GM06990 (cell line): Measurements from ENCODE around the gene CARMIL1.

ENCODE experiments used
- DNase-seq: peaks from one replicate; pipeline ENCODE4 v3.0.0-alpha.2; 2011; ENCODE audit not compliant: insufficient read length; ENCODE audit errors: extremely low read depth
- H3K27me3 ChIP-seq: replicated peaks from 2 replicates; pipeline ENCODE4 v1.6.0; 2011; ENCODE audit warnings: low read length; ENCODE audit not compliant: control insufficient read depth, insufficient read depth
- H3K36me3 ChIP-seq: 2 replicates; pipeline ENCODE4 v1.5.1; 2011; ENCODE audit warnings: low read length; ENCODE audit not compliant: control insufficient read depth, insufficient read depth
- H3K4me3 ChIP-seq: replicated peaks from 2 replicates; pipeline ENCODE4 v1.5.1; 2011; ENCODE audit warnings: low read depth, mild to moderate bottlenecking, control low read depth, low read length
- TF ChIP-seq, protein P1 (sequence below): IDR thresholded peaks from 2 replicates; pipeline ENCODE4 v1.5.1; 2011; ENCODE audit warnings: low read length, control low read depth, mild to moderate bottlenecking, inconsistent platforms; ENCODE audit not compliant: insufficient read depth, poor library complexity, severe bottlenecking

Gene CARMIL1

DNA sequence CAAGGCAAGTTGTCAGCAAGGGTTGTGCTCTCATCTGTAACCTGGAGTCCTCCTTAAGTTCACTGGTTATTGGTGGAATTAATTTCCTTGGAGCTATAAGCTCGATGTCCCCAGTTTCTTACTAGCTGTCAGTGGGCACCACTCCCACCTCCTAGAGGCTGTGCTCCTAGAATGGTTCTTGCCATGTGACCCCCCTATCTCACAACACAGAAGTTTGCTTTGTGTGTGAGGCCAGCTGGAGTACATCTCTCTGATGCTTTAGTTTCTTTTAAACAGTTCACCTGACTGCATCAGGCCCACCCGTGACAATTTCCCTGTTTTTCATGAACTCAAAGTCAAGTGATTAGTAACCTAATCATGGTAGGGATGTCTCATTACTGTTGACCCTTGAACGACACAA lies 193.7 kb downstream of the CARMIL1 start:
- no peak overlapping the region for H3K4me3 ChIP-seq
- TF ChIP-seq, protein P1, sequence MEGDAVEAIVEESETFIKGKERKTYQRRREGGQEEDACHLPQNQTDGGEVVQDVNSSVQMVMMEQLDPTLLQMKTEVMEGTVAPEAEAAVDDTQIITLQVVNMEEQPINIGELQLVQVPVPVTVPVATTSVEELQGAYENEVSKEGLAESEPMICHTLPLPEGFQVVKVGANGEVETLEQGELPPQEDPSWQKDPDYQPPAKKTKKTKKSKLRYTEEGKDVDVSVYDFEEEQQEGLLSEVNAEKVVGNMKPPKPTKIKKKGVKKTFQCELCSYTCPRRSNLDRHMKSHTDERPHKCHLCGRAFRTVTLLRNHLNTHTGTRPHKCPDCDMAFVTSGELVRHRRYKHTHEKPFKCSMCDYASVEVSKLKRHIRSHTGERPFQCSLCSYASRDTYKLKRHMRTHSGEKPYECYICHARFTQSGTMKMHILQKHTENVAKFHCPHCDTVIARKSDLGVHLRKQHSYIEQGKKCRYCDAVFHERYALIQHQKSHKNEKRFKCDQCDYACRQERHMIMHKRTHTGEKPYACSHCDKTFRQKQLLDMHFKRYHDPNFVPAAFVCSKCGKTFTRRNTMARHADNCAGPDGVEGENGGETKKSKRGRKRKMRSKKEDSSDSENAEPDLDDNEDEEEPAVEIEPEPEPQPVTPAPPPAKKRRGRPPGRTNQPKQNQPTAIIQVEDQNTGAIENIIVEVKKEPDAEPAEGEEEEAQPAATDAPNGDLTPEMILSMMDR: no peak
- no peaks in the 10 kb centered on the region for H3K27me3 ChIP-seq

DNA sequence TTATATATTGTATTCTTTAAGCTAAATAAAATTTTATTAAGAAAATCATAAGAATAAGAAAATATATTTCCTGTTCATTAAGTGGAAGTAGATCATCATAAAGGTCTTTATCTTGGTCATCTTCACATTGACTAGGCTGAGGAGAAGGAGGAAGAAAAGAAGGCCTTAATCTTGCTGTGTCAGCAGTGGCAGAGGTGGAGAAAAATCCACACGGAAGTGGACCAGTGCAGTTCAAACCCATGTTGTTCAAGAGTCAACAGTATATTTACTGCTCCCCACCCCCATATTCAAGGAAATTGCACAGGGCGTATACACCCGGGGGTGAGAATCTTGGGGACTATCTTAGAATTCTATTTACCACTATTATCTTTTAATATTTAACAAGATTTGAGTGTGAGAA lies 194.3 kb downstream of the CARMIL1 start:
- TF ChIP-seq, protein P1: no peak
- H3K36me3 ChIP-seq: no peaks in the 10 kb centered on the region
- DNase-seq: no peak
- H3K27me3 ChIP-seq: no peaks in the 10 kb centered on the region
- no peak overlapping the region for H3K4me3 ChIP-seq

More for the DNA sequence above, 193.7 kb downstream of the CARMIL1 start:
- H3K36me3 ChIP-seq: no peaks in the 10 kb centered on the region
- no peak for DNase-seq

DNA sequence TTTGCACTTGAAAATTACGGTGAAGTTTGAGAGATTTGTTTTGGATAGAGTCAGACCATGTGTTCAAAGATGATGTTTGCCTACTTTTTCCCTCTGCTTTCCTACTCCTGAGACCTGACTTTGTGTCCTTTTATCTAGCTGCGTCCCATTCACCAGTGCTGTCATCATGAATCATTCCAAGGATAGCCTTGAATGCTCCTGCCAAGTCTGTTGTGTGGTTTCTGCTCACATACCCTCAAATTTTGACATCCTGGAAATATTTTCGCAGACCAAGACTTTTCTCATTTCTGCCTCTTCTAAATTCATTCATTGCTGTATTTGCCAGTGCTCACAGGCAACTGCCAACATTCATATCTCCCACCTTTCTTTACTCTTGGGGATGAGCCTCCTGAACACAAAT lies 197.0 kb downstream of the CARMIL1 start:
- TF ChIP-seq, protein P1: no peak
- no peak for DNase-seq
- Histone ChIP-seq H3K4me3 (no peak overlapping the region), H3K27me3 (no peaks in the 10 kb centered on the region), H3K36me3 (no peaks in the 10 kb centered on the region)

DNA sequence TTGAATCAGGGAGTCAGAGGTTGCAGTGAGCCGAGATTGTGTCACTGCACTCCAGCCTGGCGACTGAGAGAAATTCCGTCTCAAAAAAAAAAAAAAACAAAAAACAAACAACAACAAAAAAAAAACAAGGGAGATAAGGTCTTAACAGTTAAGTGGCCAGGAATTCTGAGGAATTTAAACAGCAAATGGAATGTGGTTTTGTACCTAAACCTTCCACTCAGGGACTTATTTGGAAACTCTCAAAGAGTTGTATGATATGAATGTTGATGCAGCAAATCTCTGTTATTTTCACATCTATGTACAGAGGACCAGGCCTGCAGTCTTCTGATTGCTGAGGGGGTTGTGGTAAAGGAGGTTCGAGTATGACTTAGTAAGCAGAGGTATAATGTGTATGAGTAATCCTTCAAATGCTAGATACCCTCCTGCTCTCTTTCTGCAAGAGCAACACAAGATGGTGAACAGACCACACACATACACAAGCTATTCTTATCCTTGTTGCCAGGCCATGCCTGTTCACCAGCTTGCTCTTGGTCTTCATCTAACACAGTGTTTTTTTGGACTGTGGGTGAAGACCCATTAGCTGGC lies 197.9 kb downstream of the CARMIL1 start:
- H3K4me3 ChIP-seq: no peak overlapping the region
- TF ChIP-seq, protein P1: no peak
- no peaks in the 10 kb centered on the region for H3K27me3 ChIP-seq
- no peak for DNase-seq
- no peaks in the 10 kb centered on the region for H3K36me3 ChIP-seq

DNA sequence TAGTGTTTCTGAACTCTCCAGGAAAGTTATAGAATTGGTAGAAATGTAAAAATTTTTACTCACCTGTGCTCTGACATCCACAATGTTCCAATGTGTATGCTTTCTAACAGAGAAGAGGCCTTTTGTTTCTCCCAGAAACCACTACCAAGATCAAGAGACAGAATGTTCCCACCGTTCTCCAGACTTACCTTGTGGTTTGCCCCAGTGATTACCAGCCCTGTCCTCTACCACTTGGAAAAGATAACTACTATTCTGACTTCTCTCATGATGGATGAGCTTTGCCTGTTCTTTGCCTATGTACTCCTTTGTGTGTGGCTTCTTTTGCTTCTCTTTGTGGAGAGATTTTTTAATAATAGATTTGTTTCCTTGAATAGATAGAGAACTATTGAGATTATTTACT lies 199.8 kb downstream of the CARMIL1 start:
- H3K27me3 ChIP-seq: no peaks in the 10 kb centered on the region
- H3K36me3 ChIP-seq: no peaks in the 10 kb centered on the region
- no peak for DNase-seq
- TF ChIP-seq, protein P1: no peak
- H3K4me3 ChIP-seq: no peak overlapping the region

DNA sequence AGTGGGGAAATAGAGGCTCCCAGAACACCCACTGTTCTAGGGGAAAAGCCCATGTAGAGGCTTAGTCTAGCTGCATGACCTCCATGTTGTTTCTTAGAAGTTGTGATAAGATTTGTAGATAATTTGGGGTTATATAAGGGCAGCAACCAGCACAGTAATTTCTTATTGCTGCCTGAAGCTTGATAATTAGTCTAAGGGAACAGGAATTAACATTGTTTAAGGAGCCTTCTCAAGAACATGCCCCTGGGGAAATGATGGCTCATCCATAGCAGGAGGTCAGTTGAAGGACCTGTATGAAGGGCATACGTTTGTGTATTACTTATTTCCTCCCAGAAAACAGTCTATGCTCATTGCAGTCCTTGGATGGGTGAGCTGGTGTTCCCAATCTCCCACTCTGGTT lies 202.1 kb downstream of the CARMIL1 start:
- no peak overlapping the region for H3K4me3 ChIP-seq
- TF ChIP-seq, protein P1: no peak
- no peak for DNase-seq
- no peaks in the 10 kb centered on the region for H3K27me3 ChIP-seq
- H3K36me3 ChIP-seq: no peaks in the 10 kb centered on the region
